Measurements from ENCODE around the gene COL5A2. TPM values are rescaled to one million over a fixed set of nuclear protein-coding genes. Genes with fewer than 3 reads are reported as not detected.

COL5A2 gene
- total RNA-seq, 2 donors from 2014 or later, result 99.4 to 135 TPM

DNA sequence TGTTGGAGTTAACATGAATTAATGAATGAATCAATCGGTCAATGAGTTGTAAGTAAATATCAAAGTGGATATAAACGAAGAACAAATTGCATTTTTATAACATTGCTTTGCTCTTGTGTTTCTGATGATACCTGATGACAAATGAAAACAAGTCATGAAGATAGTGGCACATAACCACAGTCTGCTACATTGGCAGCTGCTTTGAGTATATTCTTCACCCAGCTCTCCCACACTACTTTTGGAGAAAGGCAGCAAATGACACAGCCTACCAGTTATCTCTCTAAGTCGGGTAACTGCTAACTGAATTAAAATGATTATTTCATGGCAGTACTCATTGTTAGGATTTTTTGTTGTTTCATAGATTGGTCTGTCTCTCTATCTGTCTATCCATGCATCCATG, 76.8 kb downstream of the COL5A2 start:
- TF ChIP-seq, protein P1, sequence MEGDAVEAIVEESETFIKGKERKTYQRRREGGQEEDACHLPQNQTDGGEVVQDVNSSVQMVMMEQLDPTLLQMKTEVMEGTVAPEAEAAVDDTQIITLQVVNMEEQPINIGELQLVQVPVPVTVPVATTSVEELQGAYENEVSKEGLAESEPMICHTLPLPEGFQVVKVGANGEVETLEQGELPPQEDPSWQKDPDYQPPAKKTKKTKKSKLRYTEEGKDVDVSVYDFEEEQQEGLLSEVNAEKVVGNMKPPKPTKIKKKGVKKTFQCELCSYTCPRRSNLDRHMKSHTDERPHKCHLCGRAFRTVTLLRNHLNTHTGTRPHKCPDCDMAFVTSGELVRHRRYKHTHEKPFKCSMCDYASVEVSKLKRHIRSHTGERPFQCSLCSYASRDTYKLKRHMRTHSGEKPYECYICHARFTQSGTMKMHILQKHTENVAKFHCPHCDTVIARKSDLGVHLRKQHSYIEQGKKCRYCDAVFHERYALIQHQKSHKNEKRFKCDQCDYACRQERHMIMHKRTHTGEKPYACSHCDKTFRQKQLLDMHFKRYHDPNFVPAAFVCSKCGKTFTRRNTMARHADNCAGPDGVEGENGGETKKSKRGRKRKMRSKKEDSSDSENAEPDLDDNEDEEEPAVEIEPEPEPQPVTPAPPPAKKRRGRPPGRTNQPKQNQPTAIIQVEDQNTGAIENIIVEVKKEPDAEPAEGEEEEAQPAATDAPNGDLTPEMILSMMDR (IDR thresholded peaks at IDR 0.05), result no peak
- no peak for DNase-seq (ENCODE audit: low spot score)
- H3K27me3 ChIP-seq (replicated peaks; ENCODE audit: insufficient read depth), result no peaks in the 10 kb centered on the region
- H3K9me3 ChIP-seq, result no peaks in the 10 kb centered on the region
- peaks cover 16 to 21% of the 10 kb centered on the region in 2 donors for H3K4me1 ChIP-seq (ENCODE audit: control insufficient read depth in 1 of 2, low read depth in 2 of 2)
- H3K4me3 ChIP-seq, result no peak overlapping the region
- no peak for ATAC-seq (ENCODE audit: insufficient number of reproducible peaks, low FRiP score, low read depth)
- no peaks in the 10 kb centered on the region for H3K36me3 ChIP-seq
- H3K27ac ChIP-seq, result no peak overlapping the region

DNA sequence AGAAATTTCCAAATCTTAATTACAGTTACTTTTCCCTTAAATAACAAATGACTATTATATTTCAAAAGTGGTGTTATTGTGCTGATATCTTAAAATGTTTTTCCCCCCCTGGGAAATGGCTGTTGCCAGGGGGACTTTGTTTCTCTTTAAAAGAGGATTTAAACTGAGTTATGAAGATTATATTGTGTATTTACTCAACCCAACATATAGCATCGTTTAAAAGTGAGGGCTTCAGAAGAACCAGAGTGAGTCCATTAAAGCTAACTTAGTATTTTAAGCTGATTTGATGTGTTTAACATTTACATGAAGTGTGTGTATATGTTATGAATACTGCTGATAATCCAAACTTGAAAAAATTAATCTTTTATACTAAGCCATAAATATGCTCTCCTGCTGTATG, 81.6 kb downstream of the COL5A2 start:
- no peak overlapping the region for H3K27ac ChIP-seq
- no peak overlapping the region for H3K4me3 ChIP-seq
- no peaks in the 10 kb centered on the region for H3K27me3 ChIP-seq (replicated peaks; ENCODE audit: insufficient read depth)
- TF ChIP-seq, protein P1 (IDR thresholded peaks at IDR 0.05), result no peak
- peaks cover 18 to 29% of the 10 kb centered on the region in 2 donors for H3K4me1 ChIP-seq (ENCODE audit: control insufficient read depth in 1 of 2, low read depth in 2 of 2)
- ATAC-seq (ENCODE audit: insufficient number of reproducible peaks, low FRiP score, low read depth), result no peak
- DNase-seq (ENCODE audit: low spot score), result no peak
- H3K9me3 ChIP-seq, result no peaks in the 10 kb centered on the region
- H3K36me3 ChIP-seq, result peaks cover 4% of the 10 kb centered on the region

DNA sequence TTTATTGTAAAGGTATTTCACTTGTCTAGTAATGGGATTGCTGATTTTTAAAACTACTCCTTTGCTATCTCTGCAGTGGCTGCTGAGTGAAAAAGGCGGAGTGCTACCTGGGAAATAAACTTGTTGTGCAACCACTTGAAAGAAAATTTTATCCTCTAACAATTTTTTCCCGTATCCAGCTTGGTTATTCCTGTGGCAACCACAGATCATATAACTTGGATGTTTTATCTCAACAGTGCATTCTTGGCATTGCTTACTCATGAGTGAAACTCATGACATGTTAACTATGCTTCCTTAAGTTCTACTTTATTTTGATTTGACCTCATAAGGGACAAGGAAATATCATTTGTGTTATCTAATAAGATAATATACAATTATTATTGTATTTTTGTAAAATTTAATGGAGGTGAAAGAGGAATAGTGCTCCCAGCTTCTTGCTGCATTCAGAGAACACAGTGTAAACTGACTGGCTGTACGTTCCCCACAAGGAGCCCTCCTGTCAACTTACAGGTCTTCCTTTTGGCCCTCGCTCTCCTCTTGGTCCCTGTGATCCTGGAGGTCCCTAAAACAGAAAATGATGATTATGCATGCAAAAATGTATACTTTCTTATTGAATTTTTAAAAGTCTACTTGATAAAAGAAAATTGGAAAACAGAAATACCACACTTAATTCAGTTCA, 82.7 kb downstream of the COL5A2 start:
- Histone ChIP-seq H3K36me3 (peaks cover 4% of the 10 kb centered on the region), H3K4me1 (ENCODE audit: control insufficient read depth in 1 of 2, low read depth in 2 of 2) (peaks cover 22 to 31% of the 10 kb centered on the region in 2 donors), H3K4me3 (no peak overlapping the region), H3K27ac (no peak overlapping the region), H3K9me3 (no peaks in the 10 kb centered on the region), H3K27me3 (replicated peaks; ENCODE audit: insufficient read depth) (no peaks in the 10 kb centered on the region)
- TF ChIP-seq, protein P1 (IDR thresholded peaks at IDR 0.05), result no peak
- ATAC-seq (ENCODE audit: insufficient number of reproducible peaks, low FRiP score, low read depth) (no peak), DNase-seq (ENCODE audit: low spot score) (no peak)

DNA sequence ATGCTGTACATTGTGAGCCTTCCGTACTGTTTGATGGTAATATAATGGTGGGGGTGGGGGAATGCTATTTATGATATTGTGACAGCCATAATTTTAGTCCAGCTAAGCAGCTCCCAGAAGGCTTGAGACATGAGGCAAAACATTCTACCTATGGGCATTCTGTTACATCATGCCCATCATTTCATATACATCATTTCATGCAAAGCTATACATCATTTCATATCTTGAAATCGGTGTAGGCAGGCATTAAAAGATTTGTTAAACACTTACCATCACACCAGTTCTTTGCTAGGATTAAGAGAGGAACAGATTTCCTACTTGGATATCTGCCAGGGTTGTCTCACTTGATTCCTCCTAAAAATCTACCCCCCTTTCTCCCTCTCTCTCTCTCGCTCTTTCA, 84.5 kb downstream of the COL5A2 start:
- H3K4me3 ChIP-seq, result no peak overlapping the region
- DNase-seq (ENCODE audit: low spot score), result no peak
- peak overlapping the region; percentile 16 to 44 for H3K27ac ChIP-seq
- H3K9me3 ChIP-seq, result no peaks in the 10 kb centered on the region
- ATAC-seq (ENCODE audit: insufficient number of reproducible peaks, low FRiP score, low read depth), result no peak
- H3K36me3 ChIP-seq, result peaks cover 7% of the 10 kb centered on the region
- H3K4me1 ChIP-seq (ENCODE audit: control insufficient read depth in 1 of 2, low read depth in 2 of 2), result peaks cover 21 to 36% of the 10 kb centered on the region in 2 donors
- H3K27me3 ChIP-seq (replicated peaks; ENCODE audit: insufficient read depth), result no peaks in the 10 kb centered on the region
- TF ChIP-seq, protein P1 (IDR thresholded peaks at IDR 0.05), result no peak

DNA sequence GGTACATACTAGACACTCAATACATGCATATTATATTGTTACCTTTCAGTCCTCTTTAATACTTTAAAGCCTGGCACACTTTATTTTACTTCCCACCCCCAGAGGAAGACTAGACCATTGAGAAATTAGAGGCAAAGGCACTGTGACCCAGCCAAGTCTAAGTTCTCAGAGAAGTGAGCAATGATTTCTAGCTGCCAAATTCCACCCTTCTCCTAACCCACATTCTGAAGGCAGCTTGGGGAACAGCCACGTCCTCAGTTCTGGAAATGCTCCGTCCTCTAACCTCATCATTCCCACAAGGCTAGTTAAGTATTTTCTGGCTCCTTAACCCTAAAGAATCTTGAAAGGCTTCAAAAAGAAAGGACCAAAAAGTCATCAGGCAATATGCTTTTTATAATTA, 86.6 kb downstream of the COL5A2 start:
- peaks cover 21 to 36% of the 10 kb centered on the region in 2 donors for H3K4me1 ChIP-seq (ENCODE audit: control insufficient read depth in 1 of 2, low read depth in 2 of 2)
- TF ChIP-seq, protein P1 (IDR thresholded peaks at IDR 0.05), result no peak
- H3K36me3 ChIP-seq, result peaks cover 8% of the 10 kb centered on the region
- H3K27ac ChIP-seq, result peak overlapping the region; percentile 57 to 71
- H3K27me3 ChIP-seq (replicated peaks; ENCODE audit: insufficient read depth), result no peaks in the 10 kb centered on the region
- ATAC-seq (ENCODE audit: insufficient number of reproducible peaks, low FRiP score, low read depth), result no peak
- H3K4me3 ChIP-seq, result peak overlapping the region; percentile 33
- H3K9me3 ChIP-seq, result no peaks in the 10 kb centered on the region
- peak; percentile 10 for DNase-seq (ENCODE audit: low spot score)
